Peyer's patch (tissue), 4 donors: ENCODE data around the gene TLL2.

Source experiments
- POLR2A ChIP-seq, 2 donors: fragments of 450-650 bp; IDR thresholded peaks; one replicate each; pipeline ENCODE4 v1.5.1; 2017; ENCODE audit warnings: antibody characterized with exemption in 2 of 2, mild to moderate bottlenecking in 2 of 2, moderate library complexity in 2 of 2
- TF ChIP-seq, protein P1 (sequence below), 6 experiments: fragments of 450-650 bp in 4 of 6; fragments of 200-600 bp in 2 of 6; sonication (generic) in 1 of 6; IDR thresholded peaks; one replicate each; pipeline ENCODE4 v1.5.1; 2017 to 2019; ENCODE audit warnings: antibody characterized with exemption in 6 of 6, mild to moderate bottlenecking in 3 of 6, moderate library complexity in 1 of 6

GRCh38 chr10:96338279-96338925 lies 175.3 kb downstream of the TLL2 start:
- TF ChIP-seq, protein P1, sequence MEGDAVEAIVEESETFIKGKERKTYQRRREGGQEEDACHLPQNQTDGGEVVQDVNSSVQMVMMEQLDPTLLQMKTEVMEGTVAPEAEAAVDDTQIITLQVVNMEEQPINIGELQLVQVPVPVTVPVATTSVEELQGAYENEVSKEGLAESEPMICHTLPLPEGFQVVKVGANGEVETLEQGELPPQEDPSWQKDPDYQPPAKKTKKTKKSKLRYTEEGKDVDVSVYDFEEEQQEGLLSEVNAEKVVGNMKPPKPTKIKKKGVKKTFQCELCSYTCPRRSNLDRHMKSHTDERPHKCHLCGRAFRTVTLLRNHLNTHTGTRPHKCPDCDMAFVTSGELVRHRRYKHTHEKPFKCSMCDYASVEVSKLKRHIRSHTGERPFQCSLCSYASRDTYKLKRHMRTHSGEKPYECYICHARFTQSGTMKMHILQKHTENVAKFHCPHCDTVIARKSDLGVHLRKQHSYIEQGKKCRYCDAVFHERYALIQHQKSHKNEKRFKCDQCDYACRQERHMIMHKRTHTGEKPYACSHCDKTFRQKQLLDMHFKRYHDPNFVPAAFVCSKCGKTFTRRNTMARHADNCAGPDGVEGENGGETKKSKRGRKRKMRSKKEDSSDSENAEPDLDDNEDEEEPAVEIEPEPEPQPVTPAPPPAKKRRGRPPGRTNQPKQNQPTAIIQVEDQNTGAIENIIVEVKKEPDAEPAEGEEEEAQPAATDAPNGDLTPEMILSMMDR (IDR thresholded peaks at IDR 0.05): no peak
- no peak for TF ChIP-seq POLR2A (IDR thresholded peaks at IDR 0.05)
